ENCODE results near the gene RANBP10. TPM values are rescaled to one million over a fixed set of nuclear protein-coding genes. Genes with fewer than 3 reads are reported as not detected.

RANBP10 gene
- total and polyA plus RNA-seq, 2 donors (not counting 3 experiments of a cell fraction or from before 2014, with no cell fraction given), result 25.6 to 28.8 TPM

- dilution Hi-C loops (cut with MboI; ENCODE audit: extremely low pct_ligation_motif_present, low sequenced_read_pairs), result loop anchor here (25.0 kb wide), 1 partner anchor 237 kb away; no protein-coding TSS in a partner anchor
- H3K9me3 ChIP-seq (replicated peaks; ENCODE audit: control insufficient read depth, insufficient read depth, low read length), result no peaks in the 10 kb centered on the region
- DNase-seq (ENCODE audit: low read depth, low spot score) (no peak), FAIRE-seq (no peak)
- H4K20me1 ChIP-seq (replicated peaks; ENCODE audit: control insufficient read depth, extremely low read depth, insufficient read depth, low read length), result no peaks in the 10 kb centered on the region
- no peaks in the 10 kb centered on the region for H3K79me2 ChIP-seq (ENCODE audit: control insufficient read depth, insufficient read depth, low read length)
- POLR2A ChIA-PET, result no interaction called here
- H3K4me1 ChIP-seq (ENCODE audit: control insufficient read depth, extremely low read depth, insufficient read depth, low read length), result peaks cover 26% of the 10 kb centered on the region
- no peak overlapping the region for H3K27ac ChIP-seq (ENCODE audit: insufficient read depth, low read depth, low read length)
- BruUV-seq (replicated peaks), result TSS peak; percentile 6
- no peaks in the 10 kb centered on the region for H3K27me3 ChIP-seq (ENCODE audit: control insufficient read depth in 2 of 2, insufficient read depth in 2 of 2, low read length in 2 of 2)
- H2AFZ ChIP-seq (ENCODE audit: low read depth, low read length), result no peak overlapping the region
- CTCF ChIA-PET, result interaction anchor here (2.5 to 12.7 kb wide), 4 partner anchors 132 to 252 kb away, joined by 8 to 163 read pairs (median 38); partner anchors contain the start of genes RANBP10 and TSNAXIP1
- H3K9me1 ChIP-seq (replicated peaks; ENCODE audit: control insufficient read depth, extremely low read depth, insufficient read depth, low read length), result no peaks in the 10 kb centered on the region
- H3K4me3 ChIP-seq (replicated peaks in 1 of 3; ENCODE audit: insufficient read depth in 1 of 3, low read depth in 1 of 3, low read length in 3 of 3), result no peak overlapping the region
- H3K36me3 ChIP-seq (ENCODE audit: control insufficient read depth in 2 of 2, extremely low read depth in 1 of 2, insufficient read depth in 2 of 2, low read length in 2 of 2), result peaks cover 0 to 10% of the 10 kb centered on the region in 2 experiments
- H3K9ac ChIP-seq (replicated peaks; ENCODE audit: extremely low read depth, insufficient read depth, low read length), result no peak overlapping the region
- intact Hi-C loops (cut with micrococcal nuclease), result no loop called here
- no peak overlapping the region for H3K4me2 ChIP-seq (ENCODE audit: insufficient read depth, low read length)
- TF ChIP-seq EZH2 (IDR thresholded peaks at IDR 0.05; ENCODE audit: borderline replicate concordance, low read depth, low read length, severe bottlenecking), result no peak
- TF ChIP-seq POLR2AphosphoS5 (IDR thresholded peaks at IDR 0.05; ENCODE audit: insufficient read depth, low read depth, low read length), result no peak
- TF ChIP-seq GATA2 (IDR thresholded peaks at IDR 0.05; ENCODE audit: insufficient read depth, insufficient read length, low read depth, low read length), result no peak
These were observed 131.3 kb downstream of the RANBP10 start for GRCh38 chr16:67674851-67675578.

GRCh38 chr16:67673712-67674580, 132.4 kb downstream of the RANBP10 start:
- no peaks in the 10 kb centered on the region for H3K79me2 ChIP-seq (ENCODE audit: control insufficient read depth, insufficient read depth, low read length)
- dilution Hi-C loops (cut with MboI; ENCODE audit: extremely low pct_ligation_motif_present, low sequenced_read_pairs), result no loop called here
- H3K9ac ChIP-seq (replicated peaks; ENCODE audit: extremely low read depth, insufficient read depth, low read length), result peak overlapping the region; percentile 17
- H3K4me2 ChIP-seq (ENCODE audit: insufficient read depth, low read length), result peak overlapping the region; percentile 31
- TF ChIP-seq GATA2 (IDR thresholded peaks at IDR 0.05; ENCODE audit: insufficient read depth, insufficient read length, low read depth, low read length), result no peak
- no peak for TF ChIP-seq EZH2 (IDR thresholded peaks at IDR 0.05; ENCODE audit: borderline replicate concordance, low read depth, low read length, severe bottlenecking)
- peak; percentile 29 for TF ChIP-seq JUN (IDR thresholded peaks at IDR 0.05; ENCODE audit: borderline replicate concordance, insufficient read depth, insufficient read length, low read depth)
- TF ChIP-seq, protein P1, sequence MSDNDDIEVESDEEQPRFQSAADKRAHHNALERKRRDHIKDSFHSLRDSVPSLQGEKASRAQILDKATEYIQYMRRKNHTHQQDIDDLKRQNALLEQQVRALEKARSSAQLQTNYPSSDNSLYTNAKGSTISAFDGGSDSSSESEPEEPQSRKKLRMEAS (IDR thresholded peaks at IDR 0.05; ENCODE audit: insufficient read depth, insufficient read length), result no peak
- TF ChIP-seq CTCF (IDR thresholded peaks at IDR 0.05; ENCODE audit: extremely low read depth in 1 of 2, insufficient read depth in 1 of 2, low read depth in 1 of 2, low read length in 2 of 2), result no peak
- TF ChIP-seq POLR2AphosphoS5 (IDR thresholded peaks at IDR 0.05; ENCODE audit: insufficient read depth, low read depth, low read length), result peak; percentile 62
- TF ChIP-seq POLR2A (IDR thresholded peaks at IDR 0.05; ENCODE audit: low read depth, low read length), result peak; percentile 26
- H3K9me3 ChIP-seq (replicated peaks; ENCODE audit: control insufficient read depth, insufficient read depth, low read length), result no peaks in the 10 kb centered on the region
- no peaks in the 10 kb centered on the region for H3K9me1 ChIP-seq (replicated peaks; ENCODE audit: control insufficient read depth, extremely low read depth, insufficient read depth, low read length)
- intact Hi-C loops (cut with micrococcal nuclease), result loop anchor here (1.0 to 2.0 kb wide), 5 partner anchors 45 to 199 kb away; partner anchors contain the start of genes CENPT, EDC4, GFOD2 and NUTF2
- POLR2A ChIA-PET, result interaction anchor here (1.2 kb wide), 1 partner anchor 132 kb away, joined by 4 read pairs; the partner anchor contains the start of genes RANBP10 and TSNAXIP1
- CTCF ChIA-PET, result interaction anchor here (1.0 to 12.7 kb wide), 27 partner anchors 9 to 367 kb away, joined by 3 to 163 read pairs (median 7); partner anchors contain the start of genes CTCF, EDC4, GFOD2 and NUTF2
- H3K27ac ChIP-seq (ENCODE audit: insufficient read depth, low read depth, low read length), result peak overlapping the region; percentile 73
- H3K27me3 ChIP-seq (ENCODE audit: control insufficient read depth in 2 of 2, insufficient read depth in 2 of 2, low read length in 2 of 2), result no peaks in the 10 kb centered on the region
- no peaks in the 10 kb centered on the region for H4K20me1 ChIP-seq (replicated peaks; ENCODE audit: control insufficient read depth, extremely low read depth, insufficient read depth, low read length)
- DNase-seq (ENCODE audit: low read depth, low spot score), result peak; percentile 93
- peaks cover 0 to 10% of the 10 kb centered on the region in 2 experiments for H3K36me3 ChIP-seq (ENCODE audit: control insufficient read depth in 2 of 2, extremely low read depth in 1 of 2, insufficient read depth in 2 of 2, low read length in 2 of 2)
- H2AFZ ChIP-seq (ENCODE audit: low read depth, low read length), result no peak overlapping the region
- BruUV-seq (replicated peaks), result no TSS peak
- no peak overlapping the region for H3K4me3 ChIP-seq (replicated peaks in 1 of 3; ENCODE audit: insufficient read depth in 1 of 3, low read depth in 1 of 3, low read length in 3 of 3)
- peak; percentile 100 for FAIRE-seq
- peaks cover 26% of the 10 kb centered on the region for H3K4me1 ChIP-seq (ENCODE audit: control insufficient read depth, extremely low read depth, insufficient read depth, low read length)

Measured in endothelial cell of umbilical vein (primary cell).